GM12864 (cell line): ENCODE data around the gene STK39.

Source experiments
- DNase-seq: peaks from one replicate; pipeline ENCODE4 v3.0.0-alpha.2; 2011; ENCODE audit warnings: low read depth
- H3K4me3 ChIP-seq: 2 replicates; pipeline ENCODE4 v1.5.1; 2011; ENCODE audit warnings: mild to moderate bottlenecking, low read depth, low read length, control low read depth
- CTCF ChIP-seq: IDR thresholded peaks from 2 replicates; pipeline ENCODE4 v1.5.1; 2011; ENCODE audit warnings: low read depth, mild to moderate bottlenecking, moderate library complexity, low read length, control low read depth, inconsistent platforms; ENCODE audit errors: missing control alignments

Gene STK39

DNA sequence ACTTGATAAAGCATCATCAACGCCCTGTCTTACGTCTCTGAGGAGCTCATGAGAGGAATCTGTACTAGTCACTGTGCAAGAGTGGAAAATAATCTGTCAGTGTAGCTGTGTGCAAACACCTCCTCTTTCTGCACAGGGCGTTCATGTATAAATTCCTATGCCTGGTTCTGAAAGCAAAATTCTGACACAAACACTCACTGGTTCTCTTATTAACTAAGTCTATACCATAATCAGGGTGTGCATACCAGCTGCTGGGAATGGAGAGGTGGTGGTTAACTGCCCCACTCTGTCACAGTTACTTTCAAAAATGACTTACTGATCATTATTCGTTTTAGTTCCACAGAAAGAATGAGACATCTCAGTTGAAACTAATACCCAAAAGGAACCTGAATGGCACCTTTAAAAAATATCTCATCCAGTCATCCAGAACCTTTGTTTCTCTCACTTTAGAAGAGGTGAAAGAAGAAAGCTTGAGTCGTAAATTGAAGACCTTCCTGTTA lies 35.7 kb downstream of the STK39 start:
- no peak for DNase-seq
- no peak for TF ChIP-seq CTCF
- H3K4me3 ChIP-seq, result no peak overlapping the region

DNA sequence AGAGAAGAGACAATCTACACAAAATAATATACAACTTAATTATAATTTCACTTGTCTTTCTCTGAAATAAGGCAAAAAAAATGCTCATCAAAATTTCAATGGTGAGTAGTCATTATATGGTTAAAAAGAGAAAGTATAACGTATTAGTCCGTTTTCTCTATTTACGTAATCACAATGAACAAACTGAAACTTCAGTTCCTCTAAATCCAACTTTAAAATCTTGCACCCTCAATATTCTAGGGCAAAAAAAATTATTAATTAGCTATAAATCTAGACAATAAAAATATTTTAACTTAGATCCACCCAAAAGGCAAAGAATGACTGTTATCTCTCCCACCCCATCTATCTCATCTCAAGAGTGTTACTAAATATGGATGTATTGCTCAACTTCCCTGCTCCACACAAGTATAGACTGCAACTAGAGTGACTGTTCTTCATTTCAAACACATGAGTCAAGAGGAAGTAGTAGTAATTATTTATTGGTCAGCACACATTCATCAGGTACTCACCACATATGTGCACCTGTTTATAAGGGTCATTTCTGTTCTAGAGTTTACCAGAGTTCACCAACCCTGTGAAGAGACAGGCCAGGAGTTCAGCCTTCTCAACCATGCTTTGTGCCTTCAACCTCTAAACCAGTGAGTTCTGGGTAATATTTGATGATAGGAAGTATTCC lies 36.4 kb downstream of the STK39 start:
- no peak for TF ChIP-seq CTCF
- no peak for DNase-seq
- no peak overlapping the region for H3K4me3 ChIP-seq

DNA sequence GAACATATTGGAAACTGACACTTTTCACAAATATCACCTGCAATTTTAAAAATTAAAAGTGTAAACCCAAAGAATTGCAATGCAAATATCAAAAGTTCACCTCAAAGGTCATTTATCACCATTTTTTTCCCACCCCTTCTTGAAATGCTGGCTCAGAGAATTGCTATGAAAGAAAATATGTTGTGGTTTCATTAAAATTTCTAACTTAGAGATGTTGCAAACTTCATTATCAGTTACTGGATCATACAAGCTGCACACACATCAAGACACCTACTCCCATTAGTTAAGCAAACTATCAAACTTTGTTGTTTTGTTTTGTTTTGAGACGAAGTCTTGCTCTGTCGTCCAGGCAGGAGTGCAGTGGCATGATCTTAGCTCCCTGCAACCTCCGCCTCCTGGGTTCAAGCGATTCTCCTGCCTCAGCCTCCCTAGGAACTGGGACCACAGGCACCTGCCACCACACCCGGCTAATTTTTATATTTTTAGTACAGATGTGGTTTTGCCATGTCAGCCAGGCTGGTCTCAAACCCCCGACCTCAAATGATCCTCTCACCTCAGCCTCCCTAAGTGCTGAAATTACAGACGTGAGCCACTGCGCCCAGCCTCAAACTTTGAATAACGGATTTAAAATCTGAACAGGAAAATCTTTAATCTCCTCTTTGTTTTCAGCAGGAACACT lies 37.0 kb downstream of the STK39 start:
- TF ChIP-seq CTCF, result no peak
- no peak for DNase-seq
- H3K4me3 ChIP-seq, result no peak overlapping the region

DNA sequence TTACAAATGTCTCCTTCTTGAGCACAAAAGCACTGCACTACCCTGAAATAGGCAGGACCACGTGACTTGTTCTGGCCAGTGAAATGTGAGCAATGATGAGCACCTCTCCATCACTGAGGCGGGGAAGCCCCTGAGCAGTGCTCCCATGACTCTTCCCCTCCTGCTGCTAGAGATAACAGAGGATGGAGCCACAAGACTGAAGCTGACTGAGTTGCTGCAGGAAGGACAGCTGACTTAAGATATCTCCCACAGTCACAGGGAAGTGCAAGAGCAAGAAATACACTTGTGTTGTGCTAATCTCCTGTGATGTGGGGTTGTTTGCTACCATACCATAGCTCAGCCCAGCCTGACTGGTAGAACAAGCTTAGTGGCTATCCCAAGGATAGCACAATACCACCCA lies 38.7 kb downstream of the STK39 start:
- TF ChIP-seq CTCF, result no peak
- no peak for DNase-seq
- no peak overlapping the region for H3K4me3 ChIP-seq

- no peak for TF ChIP-seq CTCF
- H3K4me3 ChIP-seq, result no peak overlapping the region
- DNase-seq, result no peak
Measured at GRCh38 chr2:168207851-168208250, 39.5 kb downstream of the STK39 start.

GRCh38 chr2:168203762-168204693 lies 43.4 kb downstream of the STK39 start:
- TF ChIP-seq CTCF, result no peak
- no peak overlapping the region for H3K4me3 ChIP-seq
- DNase-seq, result no peak
